ENCODE measurements around the gene ERICH3. TPM values are rescaled to one million over a fixed set of nuclear protein-coding genes. Genes with fewer than 3 reads are reported as not detected.
A peak's percentile ranks its signal among the peaks of the same experiment; 100 is the strongest.
"Not testable (repeated sequence)": the region's sequence is repeated elsewhere in the genome, so short reads cannot be mapped to it uniquely, and the experiment has no call there.

Gene ERICH3
- total and polyA plus RNA-seq, 2 donors (not counting 1 experiment from before 2014, with no cell fraction given), result 0.17 TPM; not detected in 1

- H3K27me3 ChIP-seq (ENCODE audit: control insufficient read depth, insufficient read depth, low read length), result no peaks in the 10 kb centered on the region
- DNase-seq (ENCODE audit: low read depth in 2 of 2), result peak in 1 of 2 donors; percentile 39
- no peak overlapping the region for H2AFZ ChIP-seq (ENCODE audit: low read length)
- H3K36me3 ChIP-seq (ENCODE audit: control insufficient read depth, insufficient read depth, low read length), result no peaks in the 10 kb centered on the region
- no peaks in the 10 kb centered on the region for H3K9me3 ChIP-seq (ENCODE audit: control insufficient read depth, insufficient read depth, low read depth, low read length)
- H3K4me3 ChIP-seq (replicated peaks in 1 of 4; ENCODE audit: control extremely low read depth in 1 of 4, insufficient read depth in 1 of 4, low read depth in 3 of 4, low read length in 4 of 4), result no peak overlapping the region
- H3K27ac ChIP-seq (ENCODE audit: insufficient read depth, low read length), result no peak overlapping the region
- H3K4me2 ChIP-seq (ENCODE audit: extremely low read depth, insufficient read depth, low read length), result no peak overlapping the region
- TF ChIP-seq EZH2 (IDR thresholded peaks at IDR 0.05; ENCODE audit: low read length, missing control alignments), result no peak
- TF ChIP-seq, protein P1, sequence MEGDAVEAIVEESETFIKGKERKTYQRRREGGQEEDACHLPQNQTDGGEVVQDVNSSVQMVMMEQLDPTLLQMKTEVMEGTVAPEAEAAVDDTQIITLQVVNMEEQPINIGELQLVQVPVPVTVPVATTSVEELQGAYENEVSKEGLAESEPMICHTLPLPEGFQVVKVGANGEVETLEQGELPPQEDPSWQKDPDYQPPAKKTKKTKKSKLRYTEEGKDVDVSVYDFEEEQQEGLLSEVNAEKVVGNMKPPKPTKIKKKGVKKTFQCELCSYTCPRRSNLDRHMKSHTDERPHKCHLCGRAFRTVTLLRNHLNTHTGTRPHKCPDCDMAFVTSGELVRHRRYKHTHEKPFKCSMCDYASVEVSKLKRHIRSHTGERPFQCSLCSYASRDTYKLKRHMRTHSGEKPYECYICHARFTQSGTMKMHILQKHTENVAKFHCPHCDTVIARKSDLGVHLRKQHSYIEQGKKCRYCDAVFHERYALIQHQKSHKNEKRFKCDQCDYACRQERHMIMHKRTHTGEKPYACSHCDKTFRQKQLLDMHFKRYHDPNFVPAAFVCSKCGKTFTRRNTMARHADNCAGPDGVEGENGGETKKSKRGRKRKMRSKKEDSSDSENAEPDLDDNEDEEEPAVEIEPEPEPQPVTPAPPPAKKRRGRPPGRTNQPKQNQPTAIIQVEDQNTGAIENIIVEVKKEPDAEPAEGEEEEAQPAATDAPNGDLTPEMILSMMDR (conservative IDR thresholded peaks at IDR 0.05 in 1 of 2, IDR thresholded peaks at IDR 0.05 in 1 of 2; ENCODE audit: low read depth in 1 of 2, low read length in 2 of 2), result no peak
- H4K20me1 ChIP-seq (ENCODE audit: control insufficient read depth, extremely low read depth, insufficient read depth, low read length), result no peaks in the 10 kb centered on the region
- H3K79me2 ChIP-seq (ENCODE audit: control insufficient read depth, insufficient read depth, low read length), result no peaks in the 10 kb centered on the region
- no peak overlapping the region for H3K9ac ChIP-seq (ENCODE audit: insufficient read depth, low read length)
- H3K4me1 ChIP-seq (ENCODE audit: control insufficient read depth, extremely low read depth, insufficient read depth, low read length), result no peaks in the 10 kb centered on the region
Measured at GRCh38 chr1:74679811-74680210, 6.2 kb upstream of the ERICH3 start.

GRCh38 chr1:74677926-74678325, 4.3 kb upstream of the ERICH3 start:
- Histone ChIP-seq H3K4me1 (ENCODE audit: control insufficient read depth, extremely low read depth, insufficient read depth, low read length) (no peaks in the 10 kb centered on the region), H3K36me3 (ENCODE audit: control insufficient read depth, insufficient read depth, low read length) (no peaks in the 10 kb centered on the region), H3K9me3 (ENCODE audit: control insufficient read depth, insufficient read depth, low read depth, low read length) (no peaks in the 10 kb centered on the region), H3K4me3 (replicated peaks in 1 of 4; ENCODE audit: control extremely low read depth in 1 of 4, insufficient read depth in 1 of 4, low read depth in 3 of 4, low read length in 4 of 4) (no peak overlapping the region), H3K27me3 (ENCODE audit: control insufficient read depth, insufficient read depth, low read length) (peaks cover 5% of the 10 kb centered on the region), H4K20me1 (ENCODE audit: control insufficient read depth, extremely low read depth, insufficient read depth, low read length) (no peaks in the 10 kb centered on the region), H3K4me2 (ENCODE audit: extremely low read depth, insufficient read depth, low read length) (no peak overlapping the region), H3K27ac (ENCODE audit: insufficient read depth, low read length) (no peak overlapping the region), H3K79me2 (ENCODE audit: control insufficient read depth, insufficient read depth, low read length) (no peaks in the 10 kb centered on the region), H3K9ac (ENCODE audit: insufficient read depth, low read length) (no peak overlapping the region), H2AFZ (ENCODE audit: low read length) (no peak overlapping the region)
- no peak for DNase-seq (ENCODE audit: low read depth in 2 of 2)
- TF ChIP-seq, protein P1 (conservative IDR thresholded peaks at IDR 0.05 in 1 of 2, IDR thresholded peaks at IDR 0.05 in 1 of 2; ENCODE audit: low read depth in 1 of 2, low read length in 2 of 2), result no peak
- no peak for TF ChIP-seq EZH2 (IDR thresholded peaks at IDR 0.05; ENCODE audit: low read length, missing control alignments)

DNA sequence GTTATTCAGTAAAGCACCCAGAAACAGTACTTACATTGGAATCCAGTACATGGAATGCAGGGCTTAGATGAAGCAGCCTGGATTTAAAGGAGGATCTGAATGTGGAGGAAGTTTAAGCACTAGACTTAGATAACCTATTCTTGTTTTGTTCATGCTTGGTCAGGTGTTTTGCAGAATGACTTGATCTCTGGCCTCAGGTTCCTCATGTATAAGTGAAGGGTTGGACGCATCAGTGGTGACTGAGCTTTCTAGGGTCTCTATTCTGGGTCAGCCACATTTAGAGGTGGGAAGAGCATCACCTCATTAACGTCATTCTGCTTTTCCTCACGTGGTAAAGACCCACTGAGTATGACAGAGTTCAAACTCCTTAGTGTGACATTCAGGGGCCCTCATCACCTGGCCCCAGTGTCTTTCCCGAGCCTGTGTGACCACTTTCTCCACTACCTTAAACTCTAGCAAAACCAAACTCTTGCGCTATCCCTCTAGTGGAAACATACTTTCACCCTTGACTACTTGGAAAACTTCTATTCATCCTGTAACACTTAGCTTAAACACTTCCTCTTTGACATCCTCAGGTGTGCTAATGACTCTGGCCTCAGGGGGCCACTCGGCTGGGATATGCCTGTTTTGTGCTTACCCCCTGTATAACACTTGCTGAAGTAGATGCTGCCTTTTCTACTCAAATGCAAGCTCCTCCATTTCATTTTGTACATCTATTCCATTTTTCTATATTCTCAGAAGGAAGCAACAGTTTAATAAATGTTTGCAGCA, 871 bp upstream of the ERICH3 start:
- Histone ChIP-seq H3K4me1 (ENCODE audit: control insufficient read depth, extremely low read depth, insufficient read depth, low read length) (no peaks in the 10 kb centered on the region), H3K4me2 (ENCODE audit: extremely low read depth, insufficient read depth, low read length) (no peak overlapping the region), H3K9me3 (ENCODE audit: control insufficient read depth, insufficient read depth, low read depth, low read length) (no peaks in the 10 kb centered on the region), H3K27me3 (ENCODE audit: control insufficient read depth, insufficient read depth, low read length) (peaks cover 5% of the 10 kb centered on the region), H4K20me1 (ENCODE audit: control insufficient read depth, extremely low read depth, insufficient read depth, low read length) (no peaks in the 10 kb centered on the region), H2AFZ (ENCODE audit: low read length) (no peak overlapping the region), H3K36me3 (ENCODE audit: control insufficient read depth, insufficient read depth, low read length) (no peaks in the 10 kb centered on the region), H3K9ac (ENCODE audit: insufficient read depth, low read length) (no peak overlapping the region), H3K4me3 (replicated peaks in 1 of 4; ENCODE audit: control extremely low read depth in 1 of 4, insufficient read depth in 1 of 4, low read depth in 3 of 4, low read length in 4 of 4) (no peak overlapping the region), H3K27ac (ENCODE audit: insufficient read depth, low read length) (no peak overlapping the region), H3K79me2 (ENCODE audit: control insufficient read depth, insufficient read depth, low read length) (no peaks in the 10 kb centered on the region)
- DNase-seq (ENCODE audit: low read depth in 2 of 2), result peak in 1 of 2 donors; percentile 1
- TF ChIP-seq, protein P1 (conservative IDR thresholded peaks at IDR 0.05 in 1 of 2, IDR thresholded peaks at IDR 0.05 in 1 of 2; ENCODE audit: low read depth in 1 of 2, low read length in 2 of 2), result no peak
- no peak for TF ChIP-seq EZH2 (IDR thresholded peaks at IDR 0.05; ENCODE audit: low read length, missing control alignments)

DNA sequence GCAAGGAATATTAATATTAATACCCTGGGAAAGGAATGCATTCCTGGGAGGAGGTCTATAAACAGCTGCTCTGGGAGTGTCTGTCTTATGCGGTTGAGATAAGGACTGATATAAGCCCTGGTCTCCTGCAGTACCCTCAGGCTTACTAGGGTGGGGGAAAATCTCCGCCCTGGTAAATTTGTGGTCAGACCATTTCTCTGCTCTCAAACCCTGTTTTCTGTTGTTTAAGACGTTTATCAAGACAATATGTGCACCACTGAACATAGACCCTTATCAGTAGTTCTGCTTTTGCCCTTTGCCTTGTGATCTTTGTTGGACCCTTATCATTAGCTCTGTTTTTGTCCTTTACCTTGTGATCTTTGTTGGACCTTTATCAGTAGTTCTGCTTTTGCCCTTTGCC, 2.7 kb downstream of the ERICH3 start:
- H3K9ac ChIP-seq (ENCODE audit: insufficient read depth, low read length); H3K79me2 ChIP-seq (ENCODE audit: control insufficient read depth, insufficient read depth, low read length); H4K20me1 ChIP-seq (ENCODE audit: control insufficient read depth, extremely low read depth, insufficient read depth, low read length); H2AFZ ChIP-seq (ENCODE audit: low read length); H3K27ac ChIP-seq (ENCODE audit: insufficient read depth, low read length); H3K4me3 ChIP-seq (replicated peaks in 1 of 4; ENCODE audit: control extremely low read depth in 1 of 4, insufficient read depth in 1 of 4, low read depth in 3 of 4, low read length in 4 of 4); H3K27me3 ChIP-seq (ENCODE audit: control insufficient read depth, insufficient read depth, low read length); H3K4me2 ChIP-seq (ENCODE audit: extremely low read depth, insufficient read depth, low read length); H3K4me1 ChIP-seq (ENCODE audit: control insufficient read depth, extremely low read depth, insufficient read depth, low read length); H3K36me3 ChIP-seq (ENCODE audit: control insufficient read depth, insufficient read depth, low read length); DNase-seq (ENCODE audit: low read depth in 2 of 2); H3K9me3 ChIP-seq (ENCODE audit: control insufficient read depth, insufficient read depth, low read depth, low read length): not testable (repeated sequence)
